ENCODE results near the gene RGL1.
"Not testable (repeated sequence)": the region's sequence is repeated elsewhere in the genome, so short reads cannot be mapped to it uniquely, and the experiment has no call there.

Gene RGL1

DNA sequence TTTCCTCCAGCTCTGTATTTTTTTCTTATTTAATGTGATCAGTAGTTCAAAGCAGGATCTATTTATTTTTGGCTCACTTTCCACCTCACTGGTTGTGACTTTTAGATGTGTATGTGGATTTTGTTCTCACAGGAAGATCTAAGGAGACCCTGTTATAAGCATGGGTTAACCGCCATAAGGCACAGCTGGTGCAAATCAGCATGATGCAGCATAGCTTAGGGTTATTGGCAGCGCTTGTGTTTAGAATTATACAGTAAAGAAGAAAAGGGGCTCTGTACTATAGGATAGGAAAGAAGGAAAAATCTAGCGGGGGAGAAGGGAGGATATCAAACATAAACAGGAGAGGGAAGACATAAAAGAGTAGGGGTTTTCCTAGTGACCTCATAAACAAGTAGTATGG, 26.9 kb upstream of the RGL1 start:
- TF ChIP-seq YY1 (IDR thresholded peaks at IDR 0.05; ENCODE audit: insufficient read depth, insufficient read length) = no peak
- TF ChIP-seq SUZ12 (IDR thresholded peaks at IDR 0.05; ENCODE audit: extremely low read depth, insufficient read depth, insufficient read length) = no peak
- no peak for TF ChIP-seq ZNF274 (IDR thresholded peaks at IDR 0.05; ENCODE audit: low read depth, low read length)
- no peak for DNase-seq (ENCODE audit: low read depth, low spot score)
- Histone ChIP-seq H3K4me1 (ENCODE audit: insufficient read depth, insufficient read length) (no peaks in the 10 kb centered on the region), H3K27me3 (ENCODE audit: insufficient read depth, insufficient read length) (no peaks in the 10 kb centered on the region), H3K4me3 (ENCODE audit: insufficient read length, low read depth) (no peak overlapping the region), H3K36me3 (ENCODE audit: insufficient read depth, insufficient read length, low read length) (no peaks in the 10 kb centered on the region), H3K9ac (ENCODE audit: insufficient read length, low read depth) (no peak overlapping the region), H3K9me3 (ENCODE audit: insufficient read depth, low read length) (peaks cover 29% of the 10 kb centered on the region)

- no peak overlapping the region for H3K9ac ChIP-seq (ENCODE audit: insufficient read length, low read depth)
- TF ChIP-seq SUZ12 (IDR thresholded peaks at IDR 0.05; ENCODE audit: extremely low read depth, insufficient read depth, insufficient read length) (no peak), ZNF274 (IDR thresholded peaks at IDR 0.05; ENCODE audit: low read depth, low read length) (no peak), YY1 (IDR thresholded peaks at IDR 0.05; ENCODE audit: insufficient read depth, insufficient read length) (no peak)
- peaks cover 24% of the 10 kb centered on the region for H3K9me3 ChIP-seq (ENCODE audit: insufficient read depth, low read length)
- H3K36me3 ChIP-seq (ENCODE audit: insufficient read depth, insufficient read length, low read length) = no peaks in the 10 kb centered on the region
- DNase-seq (ENCODE audit: low read depth, low spot score) = no peak
- no peaks in the 10 kb centered on the region for H3K4me1 ChIP-seq (ENCODE audit: insufficient read depth, insufficient read length)
- no peak overlapping the region for H3K4me3 ChIP-seq (ENCODE audit: insufficient read length, low read depth)
- H3K27me3 ChIP-seq (ENCODE audit: insufficient read depth, insufficient read length) = no peaks in the 10 kb centered on the region
These were observed 26.1 kb upstream of the RGL1 start for GRCh38 chr1:183778568-183779433.

GRCh38 chr1:183780159-183780558, 24.8 kb upstream of the RGL1 start:
- Histone ChIP-seq H3K4me1 (ENCODE audit: insufficient read depth, insufficient read length) (no peaks in the 10 kb centered on the region), H3K4me3 (ENCODE audit: insufficient read length, low read depth) (no peak overlapping the region), H3K9ac (ENCODE audit: insufficient read length, low read depth) (no peak overlapping the region), H3K9me3 (ENCODE audit: insufficient read depth, low read length) (peaks cover 11% of the 10 kb centered on the region), H3K27me3 (ENCODE audit: insufficient read depth, insufficient read length) (no peaks in the 10 kb centered on the region), H3K36me3 (ENCODE audit: insufficient read depth, insufficient read length, low read length) (no peaks in the 10 kb centered on the region)
- no peak for TF ChIP-seq YY1 (IDR thresholded peaks at IDR 0.05; ENCODE audit: insufficient read depth, insufficient read length)
- no peak for TF ChIP-seq SUZ12 (IDR thresholded peaks at IDR 0.05; ENCODE audit: extremely low read depth, insufficient read depth, insufficient read length)
- no peak for TF ChIP-seq ZNF274 (IDR thresholded peaks at IDR 0.05; ENCODE audit: low read depth, low read length)
- DNase-seq (ENCODE audit: low read depth, low spot score) = no peak

GRCh38 chr1:183780757-183781156, 24.2 kb upstream of the RGL1 start:
- TF ChIP-seq YY1 (IDR thresholded peaks at IDR 0.05; ENCODE audit: insufficient read depth, insufficient read length) (no peak), SUZ12 (IDR thresholded peaks at IDR 0.05; ENCODE audit: extremely low read depth, insufficient read depth, insufficient read length) (no peak), ZNF274 (IDR thresholded peaks at IDR 0.05; ENCODE audit: low read depth, low read length) (no peak)
- Histone ChIP-seq H3K4me3 (ENCODE audit: insufficient read length, low read depth) (no peak overlapping the region), H3K36me3 (ENCODE audit: insufficient read depth, insufficient read length, low read length) (no peaks in the 10 kb centered on the region), H3K4me1 (ENCODE audit: insufficient read depth, insufficient read length) (no peaks in the 10 kb centered on the region), H3K27me3 (ENCODE audit: insufficient read depth, insufficient read length) (no peaks in the 10 kb centered on the region), H3K9me3 (ENCODE audit: insufficient read depth, low read length) (peaks cover 5% of the 10 kb centered on the region), H3K9ac (ENCODE audit: insufficient read length, low read depth) (no peak overlapping the region)
- DNase-seq (ENCODE audit: low read depth, low spot score) = no peak

- Histone ChIP-seq H3K9me3 (ENCODE audit: insufficient read depth, low read length) (no peaks in the 10 kb centered on the region), H3K27me3 (ENCODE audit: insufficient read depth, insufficient read length) (no peaks in the 10 kb centered on the region), H3K9ac (ENCODE audit: insufficient read length, low read depth) (no peak overlapping the region), H3K4me1 (ENCODE audit: insufficient read depth, insufficient read length) (no peaks in the 10 kb centered on the region), H3K4me3 (ENCODE audit: insufficient read length, low read depth) (no peak overlapping the region), H3K36me3 (ENCODE audit: insufficient read depth, insufficient read length, low read length) (no peaks in the 10 kb centered on the region)
- no peak for TF ChIP-seq ZNF274 (IDR thresholded peaks at IDR 0.05; ENCODE audit: low read depth, low read length)
- no peak for TF ChIP-seq YY1 (IDR thresholded peaks at IDR 0.05; ENCODE audit: insufficient read depth, insufficient read length)
- TF ChIP-seq SUZ12 (IDR thresholded peaks at IDR 0.05; ENCODE audit: extremely low read depth, insufficient read depth, insufficient read length) = no peak
- DNase-seq (ENCODE audit: low read depth, low spot score) = no peak
These were observed 21.6 kb upstream of the RGL1 start for GRCh38 chr1:183783342-183783741.

- DNase-seq (ENCODE audit: low read depth, low spot score) = no peak
- H3K4me1 ChIP-seq (ENCODE audit: insufficient read depth, insufficient read length) = no peaks in the 10 kb centered on the region
- no peak overlapping the region for H3K9ac ChIP-seq (ENCODE audit: insufficient read length, low read depth)
- H3K27me3 ChIP-seq (ENCODE audit: insufficient read depth, insufficient read length) = no peaks in the 10 kb centered on the region
- H3K4me3 ChIP-seq (ENCODE audit: insufficient read length, low read depth) = no peak overlapping the region
- H3K9me3 ChIP-seq (ENCODE audit: insufficient read depth, low read length) = no peaks in the 10 kb centered on the region
- no peaks in the 10 kb centered on the region for H3K36me3 ChIP-seq (ENCODE audit: insufficient read depth, insufficient read length, low read length)
- no peak for TF ChIP-seq SUZ12 (IDR thresholded peaks at IDR 0.05; ENCODE audit: extremely low read depth, insufficient read depth, insufficient read length)
- TF ChIP-seq ZNF274 (IDR thresholded peaks at IDR 0.05; ENCODE audit: low read depth, low read length) = no peak
- no peak for TF ChIP-seq YY1 (IDR thresholded peaks at IDR 0.05; ENCODE audit: insufficient read depth, insufficient read length)
These were observed 20.9 kb upstream of the RGL1 start for GRCh38 chr1:183783767-183784637.

DNA sequence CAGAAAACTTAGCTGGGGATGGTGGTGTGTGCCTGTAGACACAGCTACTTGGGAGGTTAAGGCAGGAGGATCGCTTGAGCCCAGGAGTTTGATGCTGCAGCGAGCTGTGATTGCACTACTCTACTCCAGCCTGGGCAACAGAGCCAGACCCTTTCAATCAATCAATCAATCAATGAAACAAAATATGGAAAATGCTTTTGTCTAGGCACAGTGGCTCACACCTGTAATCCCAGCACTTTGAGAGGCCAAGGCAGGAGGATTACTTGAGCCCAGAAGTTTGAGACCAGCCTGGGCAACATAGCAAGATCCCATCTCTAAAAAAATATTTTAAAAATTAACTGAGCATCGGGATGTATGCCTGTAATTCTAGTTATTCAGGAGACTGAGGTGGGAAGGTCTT, 19.0 kb upstream of the RGL1 start:
- not testable (repeated sequence) for H3K4me1 ChIP-seq (ENCODE audit: insufficient read depth, insufficient read length); H3K4me3 ChIP-seq (ENCODE audit: insufficient read length, low read depth); DNase-seq (ENCODE audit: low read depth, low spot score)

More for the DNA sequence above, 19.0 kb upstream of the RGL1 start:
- H3K36me3 ChIP-seq (ENCODE audit: insufficient read depth, insufficient read length, low read length); H3K9ac ChIP-seq (ENCODE audit: insufficient read length, low read depth); H3K9me3 ChIP-seq (ENCODE audit: insufficient read depth, low read length); H3K27me3 ChIP-seq (ENCODE audit: insufficient read depth, insufficient read length): not testable (repeated sequence)
